Glutamatergic neuron (in vitro differentiated cells): ENCODE data around the gene ELOF1. TPM values are rescaled to one million over a fixed set of nuclear protein-coding genes. Genes with fewer than 3 reads are reported as not detected.

Experiments used
- DNase-seq: peaks from one replicate; pipeline ENCODE4 v3.0.0; 2022
- H3K27ac Mint-ChIP-seq: one replicate; pipeline ENCODE4 v1.8.0; 2020; ENCODE audit warnings: mild to moderate bottlenecking, mixed read lengths, inconsistent platforms; ENCODE audit not compliant: unreplicated experiment
- H3K27me3 Mint-ChIP-seq: one replicate; pipeline ENCODE4 v1.8.0; 2020; ENCODE audit warnings: mild to moderate bottlenecking, moderate library complexity, mixed read lengths, inconsistent platforms; ENCODE audit not compliant: unreplicated experiment
- H3K36me3 Mint-ChIP-seq: one replicate; pipeline ENCODE4 v1.8.0; 2020; ENCODE audit warnings: mild to moderate bottlenecking, mixed read lengths, inconsistent platforms; ENCODE audit not compliant: unreplicated experiment
- H3K4me1 Mint-ChIP-seq: one replicate; pipeline ENCODE4 v1.8.0; 2020; ENCODE audit warnings: mild to moderate bottlenecking, low read depth, mixed read lengths, inconsistent platforms; ENCODE audit not compliant: unreplicated experiment
- H3K4me3 Mint-ChIP-seq: one replicate; pipeline ENCODE4 v1.8.0; 2020; ENCODE audit warnings: mild to moderate bottlenecking, mixed read lengths, inconsistent platforms; ENCODE audit not compliant: unreplicated experiment
- H3K9me3 Mint-ChIP-seq: one replicate; pipeline ENCODE4 v1.8.0; 2020; ENCODE audit warnings: mild to moderate bottlenecking, moderate library complexity, mixed read lengths, inconsistent platforms; ENCODE audit not compliant: unreplicated experiment
- total RNA-seq: library from RNA; stranded (reverse); fragmentation: NEBNext Ultra II Directional; extraction: Animal tissue kit (Norgen Biotek cat#: 25700); gene quantifications from one replicate; pipeline ENCODE4 v1.2.1, GENCODE V29; 2021; ENCODE audit not compliant: unreplicated experiment
- TF ChIP-seq, protein P1 (sequence below): fragments of 200-600 bp; sonication (generic); IDR thresholded peaks from one replicate; pipeline ENCODE4 v1.5.0; 2021; ENCODE audit not compliant: partially characterized antibody, unreplicated experiment

ELOF1 gene
- total RNA-seq, 1 donor from 2014 or later: 50.7 TPM

DNA sequence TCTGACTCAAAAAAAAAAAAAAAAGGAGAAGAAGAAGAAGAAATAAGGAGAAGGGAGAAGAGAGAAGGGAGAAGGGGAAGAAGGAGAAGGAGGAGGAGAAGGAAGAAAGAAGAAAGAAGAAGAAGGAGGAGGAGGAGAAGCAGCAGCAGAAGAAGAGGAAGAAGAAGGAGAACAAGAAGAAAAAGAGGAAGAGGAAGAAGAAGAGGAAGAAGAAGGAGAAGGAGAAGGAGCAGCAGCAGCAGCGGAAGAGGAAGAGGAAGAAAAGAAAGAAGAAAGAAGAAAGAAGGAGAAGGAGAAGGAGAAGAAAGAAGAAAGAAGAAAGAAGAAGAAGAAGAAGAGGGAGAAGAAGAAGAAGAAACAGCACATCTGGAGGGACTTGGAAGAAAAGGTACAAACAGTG lies 24.5 kb downstream of the ELOF1 start:
- peaks cover 7% of the 10 kb centered on the region for H3K27me3 Mint-ChIP-seq
- DNase-seq: no peak
- H3K4me3 Mint-ChIP-seq: peak overlapping the region; percentile 74
- TF ChIP-seq, protein P1, sequence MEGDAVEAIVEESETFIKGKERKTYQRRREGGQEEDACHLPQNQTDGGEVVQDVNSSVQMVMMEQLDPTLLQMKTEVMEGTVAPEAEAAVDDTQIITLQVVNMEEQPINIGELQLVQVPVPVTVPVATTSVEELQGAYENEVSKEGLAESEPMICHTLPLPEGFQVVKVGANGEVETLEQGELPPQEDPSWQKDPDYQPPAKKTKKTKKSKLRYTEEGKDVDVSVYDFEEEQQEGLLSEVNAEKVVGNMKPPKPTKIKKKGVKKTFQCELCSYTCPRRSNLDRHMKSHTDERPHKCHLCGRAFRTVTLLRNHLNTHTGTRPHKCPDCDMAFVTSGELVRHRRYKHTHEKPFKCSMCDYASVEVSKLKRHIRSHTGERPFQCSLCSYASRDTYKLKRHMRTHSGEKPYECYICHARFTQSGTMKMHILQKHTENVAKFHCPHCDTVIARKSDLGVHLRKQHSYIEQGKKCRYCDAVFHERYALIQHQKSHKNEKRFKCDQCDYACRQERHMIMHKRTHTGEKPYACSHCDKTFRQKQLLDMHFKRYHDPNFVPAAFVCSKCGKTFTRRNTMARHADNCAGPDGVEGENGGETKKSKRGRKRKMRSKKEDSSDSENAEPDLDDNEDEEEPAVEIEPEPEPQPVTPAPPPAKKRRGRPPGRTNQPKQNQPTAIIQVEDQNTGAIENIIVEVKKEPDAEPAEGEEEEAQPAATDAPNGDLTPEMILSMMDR: no peak
- H3K4me1 Mint-ChIP-seq: peaks cover 5% of the 10 kb centered on the region
- H3K27ac Mint-ChIP-seq: peak overlapping the region; percentile 57
- peaks cover 6% of the 10 kb centered on the region for H3K9me3 Mint-ChIP-seq
- H3K36me3 Mint-ChIP-seq: no peaks in the 10 kb centered on the region

DNA sequence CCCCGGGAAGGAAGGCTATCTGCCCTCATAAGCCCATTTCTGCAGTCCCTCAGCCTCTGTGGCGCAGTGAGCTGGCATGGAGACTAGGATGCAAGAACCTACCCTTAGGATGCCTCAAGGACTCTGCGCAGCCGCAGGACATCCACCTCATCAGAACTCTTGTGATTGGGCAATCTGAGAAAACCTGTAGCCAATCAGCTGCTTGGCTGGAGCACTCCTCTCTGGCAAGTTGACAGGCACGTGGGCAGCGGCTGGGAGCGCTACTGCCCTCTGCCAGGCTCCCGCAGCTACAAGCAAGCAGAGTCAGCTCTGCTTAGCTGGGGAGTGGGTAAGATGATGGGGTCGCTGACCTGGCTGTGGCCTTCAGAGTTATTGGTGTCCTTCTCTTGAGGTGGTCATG lies 28.6 kb downstream of the ELOF1 start:
- DNase-seq: peak; percentile 75
- Mint-ChIP-seq H3K4me3 (peak overlapping the region; percentile 49), H3K4me1 (peaks cover 8% of the 10 kb centered on the region), H3K9me3 (peaks cover 9% of the 10 kb centered on the region), H3K36me3 (no peaks in the 10 kb centered on the region), H3K27me3 (peaks cover 11% of the 10 kb centered on the region), H3K27ac (no peak overlapping the region)
- TF ChIP-seq, protein P1: no peak

DNA sequence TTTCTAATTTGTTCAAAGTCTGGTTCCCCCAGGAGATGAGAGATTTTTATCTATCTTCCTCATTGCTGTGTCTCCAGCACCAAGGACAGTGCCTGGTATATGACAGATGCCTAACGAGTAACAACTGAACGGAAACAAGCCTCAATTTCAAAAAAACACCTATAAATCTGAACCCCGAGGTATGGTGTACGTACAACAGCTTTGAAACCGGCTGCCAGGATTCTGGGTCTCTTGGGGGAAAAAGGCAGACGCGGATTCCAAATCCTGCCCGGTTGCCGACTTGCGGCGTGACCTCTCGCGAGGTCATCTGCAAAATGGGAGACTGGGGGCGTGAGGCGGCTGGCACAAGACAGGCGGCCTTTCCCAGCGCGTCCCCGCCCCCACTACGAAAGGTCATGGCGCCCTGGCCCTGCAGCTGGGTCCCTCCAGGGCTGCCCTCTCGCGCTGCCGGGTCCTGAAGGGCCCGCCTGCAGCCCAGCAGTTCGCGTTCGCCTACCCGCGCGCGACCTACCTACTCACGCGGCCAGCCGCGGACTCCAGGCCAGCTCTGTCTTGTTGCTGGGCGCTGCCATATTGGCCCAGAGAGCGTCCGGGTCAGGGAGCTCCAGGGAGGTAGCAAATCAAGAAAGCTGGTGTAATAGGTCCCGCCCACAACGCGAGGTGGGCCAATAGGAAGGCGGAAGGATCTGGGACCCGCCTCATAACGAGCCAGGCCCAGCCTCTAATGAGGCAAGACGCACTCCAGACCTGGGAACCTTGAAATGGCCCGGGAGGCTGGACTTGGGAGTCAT lies 30.3 kb downstream of the ELOF1 start, which contains the start of gene ECSIT:
Gene ECSIT (minus strand): TSS at position 584 of the 791 bp plus-strand sequence. CDS start 9,964 bp downstream, outside the sequence.
- Mint-ChIP-seq H3K36me3 (no peaks in the 10 kb centered on the region), H3K27me3 (peaks cover 6% of the 10 kb centered on the region), H3K4me3 (peak within 1 kb of the TSS; percentile 97), H3K27ac (peak within 1 kb of the TSS; percentile 100), H3K9me3 (peaks cover 7% of the 10 kb centered on the region), H3K4me1 (peaks cover 6% of the 10 kb centered on the region)
- DNase-seq: peak; percentile 95
- TF ChIP-seq, protein P1: no peak

DNA sequence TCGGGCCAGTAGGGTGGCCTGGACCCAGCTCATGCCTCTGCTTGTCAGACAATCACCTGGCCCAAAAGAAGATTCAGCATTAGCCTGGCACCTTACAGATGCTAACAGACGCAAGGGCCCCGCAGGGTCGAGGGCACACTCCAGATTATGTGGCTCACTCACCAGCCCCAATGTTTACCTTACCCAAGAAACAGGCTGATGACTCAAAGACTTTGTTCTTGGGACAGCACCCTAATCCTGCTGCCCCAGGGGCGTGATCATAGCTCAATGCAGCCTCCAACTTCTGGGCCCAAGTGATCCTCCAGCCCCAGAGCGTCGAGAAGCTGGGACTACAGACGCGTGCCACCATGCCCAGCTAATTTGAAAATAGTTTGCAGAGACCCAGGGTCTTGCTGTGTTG lies 39.9 kb downstream of the ELOF1 start:
- Mint-ChIP-seq H3K4me1 (no peaks in the 10 kb centered on the region), H3K36me3 (peaks cover 7% of the 10 kb centered on the region), H3K27me3 (peaks cover 2% of the 10 kb centered on the region), H3K9me3 (no peaks in the 10 kb centered on the region), H3K27ac (no peak overlapping the region), H3K4me3 (no peak overlapping the region)
- DNase-seq: no peak
- TF ChIP-seq, protein P1: no peak

DNA sequence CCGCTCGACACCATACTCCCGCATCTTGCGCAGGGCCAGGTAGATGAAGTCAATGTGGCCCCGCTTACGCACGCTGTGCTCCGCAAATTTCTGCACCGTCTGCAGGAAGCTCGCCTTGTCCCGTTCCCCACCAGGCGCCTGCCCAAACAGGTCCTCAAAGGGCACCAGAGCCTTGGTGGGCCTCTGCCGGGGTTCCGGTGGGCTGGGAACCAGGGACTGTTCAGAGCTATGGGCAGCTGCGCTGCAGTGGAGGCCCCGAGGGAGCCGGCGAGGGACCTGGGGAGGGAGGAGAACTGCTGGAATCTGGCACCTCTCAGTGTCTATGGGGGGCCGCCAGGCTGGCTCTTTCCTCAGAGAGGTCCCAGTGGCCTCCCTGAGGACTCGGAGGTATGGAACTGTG lies 45.1 kb downstream of the ELOF1 start:
- peaks cover 5% of the 10 kb centered on the region for H3K27me3 Mint-ChIP-seq
- no peak for DNase-seq
- H3K36me3 Mint-ChIP-seq: peaks cover 4% of the 10 kb centered on the region
- H3K9me3 Mint-ChIP-seq: no peaks in the 10 kb centered on the region
- no peaks in the 10 kb centered on the region for H3K4me1 Mint-ChIP-seq
- H3K27ac Mint-ChIP-seq: no peak overlapping the region
- TF ChIP-seq, protein P1: no peak
- no peak overlapping the region for H3K4me3 Mint-ChIP-seq
